ENCODE results near the gene UNK. TPM values are rescaled to one million over a fixed set of nuclear protein-coding genes. Genes with fewer than 3 reads are reported as not detected.

The UNK gene
- total RNA-seq, 4 donors from 2014 or later = 6.9 to 69.7 (median 45.5) TPM

GRCh38 chr17:75743625-75744206 is 40.9 kb upstream of the UNK start:
- Histone ChIP-seq H3K9me3 (no peaks in the 10 kb centered on the region), H3K36me3 (no peaks in the 10 kb centered on the region), H3K4me1 (no peaks in the 10 kb centered on the region), H3K27ac (no peak overlapping the region), H3K4me3 (no peak overlapping the region), H3K27me3 (no peaks in the 10 kb centered on the region)
- intact Hi-C loops (cut with DNase I; ENCODE audit: low total_unique reads) = no loop called here
- TF ChIP-seq POLR2A (IDR thresholded peaks at IDR 0.05) = no peak
- TF ChIP-seq CTCF (IDR thresholded peaks at IDR 0.05) = no peak
- DNase-seq = no peak

- H3K4me1 ChIP-seq = no peaks in the 10 kb centered on the region
- intact Hi-C loops (cut with DNase I; ENCODE audit: low total_unique reads) = no loop called here
- TF ChIP-seq CTCF (IDR thresholded peaks at IDR 0.05) (no peak), POLR2A (IDR thresholded peaks at IDR 0.05) (no peak)
- DNase-seq = no peak
- H3K27ac ChIP-seq = no peak overlapping the region
- H3K36me3 ChIP-seq = no peaks in the 10 kb centered on the region
- H3K27me3 ChIP-seq = no peaks in the 10 kb centered on the region
- H3K4me3 ChIP-seq = no peak overlapping the region
- no peaks in the 10 kb centered on the region for H3K9me3 ChIP-seq
Measured at GRCh38 chr17:75748706-75749105, 35.9 kb upstream of the UNK start.

- Histone ChIP-seq H3K9me3 (no peaks in the 10 kb centered on the region), H3K36me3 (no peaks in the 10 kb centered on the region), H3K4me1 (peaks cover 0 to 5% of the 10 kb centered on the region in 2 donors), H3K27ac (no peak overlapping the region), H3K4me3 (no peak overlapping the region), H3K27me3 (no peaks in the 10 kb centered on the region)
- DNase-seq = peak; percentile 85 to 88
- peak; percentile 85 to 97 (median 89) for TF ChIP-seq CTCF (IDR thresholded peaks at IDR 0.05)
- TF ChIP-seq POLR2A (IDR thresholded peaks at IDR 0.05) = peak in 1 of 2 donors; percentile 11
- intact Hi-C loops (cut with DNase I; ENCODE audit: low total_unique reads) = no loop called here
Measured at GRCh38 chr17:75749545-75750389, 34.8 kb upstream of the UNK start.

- intact Hi-C loops (cut with DNase I; ENCODE audit: low total_unique reads) = no loop called here
- no peak overlapping the region for H3K4me3 ChIP-seq
- H3K27ac ChIP-seq = no peak overlapping the region
- DNase-seq = no peak
- no peaks in the 10 kb centered on the region for H3K9me3 ChIP-seq
- no peaks in the 10 kb centered on the region for H3K27me3 ChIP-seq
- no peaks in the 10 kb centered on the region for H3K36me3 ChIP-seq
- H3K4me1 ChIP-seq = peaks cover 0 to 5% of the 10 kb centered on the region in 2 donors
- TF ChIP-seq POLR2A (IDR thresholded peaks at IDR 0.05) (no peak), CTCF (IDR thresholded peaks at IDR 0.05) (no peak)
Measured at GRCh38 chr17:75750661-75751423, 33.8 kb upstream of the UNK start.
